Measurements from ENCODE around the gene GALNT18.

The GALNT18 gene

GRCh38 chr11:11414996-11415395 is 206.8 kb downstream of the GALNT18 start:
- H3K18ac ChIP-seq (ENCODE audit: low read length): no peak overlapping the region
- no peak overlapping the region for H3K23ac ChIP-seq (ENCODE audit: low read depth, low read length, poor library complexity)
- no peak overlapping the region for H4K8ac ChIP-seq (ENCODE audit: low read depth, low read length)
- H3K14ac ChIP-seq (ENCODE audit: low read length): no peak overlapping the region
- H3K36me3 ChIP-seq (replicated peaks in 1 of 2; ENCODE audit: control insufficient read depth in 2 of 2, insufficient read depth in 2 of 2, low read length in 2 of 2): no peaks in the 10 kb centered on the region
- no peak overlapping the region for H3K9ac ChIP-seq (ENCODE audit: low read depth, low read length, poor library complexity)
- no peak overlapping the region for H2BK120ac ChIP-seq (ENCODE audit: low read depth, low read length)
- H3K9me3 ChIP-seq (replicated peaks in 1 of 2; ENCODE audit: control insufficient read depth in 2 of 2, insufficient read depth in 1 of 2, low read depth in 1 of 2, low read length in 2 of 2): no peaks in the 10 kb centered on the region
- no peak overlapping the region for H3K4me3 ChIP-seq (ENCODE audit: low read length in 2 of 2)
- H3K4ac ChIP-seq (ENCODE audit: low read length): no peak overlapping the region
- H3K4me2 ChIP-seq (ENCODE audit: insufficient read depth, low read length, poor library complexity, severe bottlenecking): no peak overlapping the region
- H3K79me1 ChIP-seq (ENCODE audit: low read depth, low read length): no peaks in the 10 kb centered on the region
- H3K4me1 ChIP-seq (ENCODE audit: control insufficient read depth in 2 of 2, insufficient read depth in 1 of 2, low read depth in 1 of 2, low read length in 2 of 2): peaks cover 0 to 11% of the 10 kb centered on the region in 2 donors
- no CpG with 5 or more reads among the region's 7 CpGs for WGBS, 2 donors (ENCODE audit: extremely low coverage in 2 of 2, insufficient read length in 2 of 2, insufficient replicate concordance in 1 of 2)
- no peak overlapping the region for H2BK5ac ChIP-seq (ENCODE audit: low read length)
- peaks cover 0 to 2% (median 0%) of the 10 kb centered on the region in 3 experiments for H3K27me3 ChIP-seq (ENCODE audit: control insufficient read depth in 3 of 3, insufficient read depth in 3 of 3, low read depth in 1 of 3, low read length in 3 of 3)
- H2AFZ ChIP-seq (ENCODE audit: low read length): no peak overlapping the region
- no peak overlapping the region for H3K27ac ChIP-seq (replicated peaks; ENCODE audit: low read length)
- H2BK12ac ChIP-seq (ENCODE audit: low read length): no peak overlapping the region
- no peak for DNase-seq (ENCODE audit: low spot score)
- H2AK5ac ChIP-seq (ENCODE audit: low read depth, low read length): no peak overlapping the region
- H4K91ac ChIP-seq (ENCODE audit: low read depth, low read length, poor library complexity): no peak overlapping the region
- no peak overlapping the region for H2BK15ac ChIP-seq (ENCODE audit: low read length)

DNA sequence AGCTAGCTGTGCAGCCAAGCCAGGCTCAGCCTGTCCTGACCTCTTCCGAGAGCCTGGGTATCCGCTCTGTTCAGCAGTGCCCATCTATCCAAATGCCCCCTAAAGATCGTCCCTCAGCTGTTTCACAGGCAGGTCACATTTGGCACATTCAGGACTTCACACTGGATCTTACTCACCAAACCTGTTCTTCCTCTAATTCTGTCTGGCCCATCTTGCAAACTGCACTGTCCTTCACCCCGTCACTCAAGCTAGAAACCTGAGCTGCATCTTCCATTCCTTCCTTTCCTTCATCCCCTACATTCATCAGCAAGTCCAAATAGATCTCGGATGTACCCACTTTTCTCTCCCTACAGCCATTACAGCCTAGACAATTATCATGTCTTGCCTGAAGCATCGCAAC is 208.0 kb downstream of the GALNT18 start:
- no peak for DNase-seq (ENCODE audit: low spot score)
- no peak overlapping the region for H3K18ac ChIP-seq (ENCODE audit: low read length)
- no peak overlapping the region for H2BK12ac ChIP-seq (ENCODE audit: low read length)
- H3K9ac ChIP-seq (ENCODE audit: low read depth, low read length, poor library complexity): no peak overlapping the region
- H3K9me3 ChIP-seq (replicated peaks in 1 of 2; ENCODE audit: control insufficient read depth in 2 of 2, insufficient read depth in 1 of 2, low read depth in 1 of 2, low read length in 2 of 2): no peaks in the 10 kb centered on the region
- no peak overlapping the region for H2BK5ac ChIP-seq (ENCODE audit: low read length)
- peaks cover 0 to 2% (median 0%) of the 10 kb centered on the region in 3 experiments for H3K27me3 ChIP-seq (ENCODE audit: control insufficient read depth in 3 of 3, insufficient read depth in 3 of 3, low read depth in 1 of 3, low read length in 3 of 3)
- WGBS, 2 donors (ENCODE audit: extremely low coverage in 2 of 2, insufficient read length in 2 of 2, insufficient replicate concordance in 1 of 2): no CpG with 5 or more reads among the region's 6 CpGs
- no peaks in the 10 kb centered on the region for H3K79me1 ChIP-seq (ENCODE audit: low read depth, low read length)
- no peaks in the 10 kb centered on the region for H3K36me3 ChIP-seq (replicated peaks in 1 of 2; ENCODE audit: control insufficient read depth in 2 of 2, insufficient read depth in 2 of 2, low read length in 2 of 2)
- no peak overlapping the region for H3K14ac ChIP-seq (ENCODE audit: low read length)
- no peak overlapping the region for H2AK5ac ChIP-seq (ENCODE audit: low read depth, low read length)
- H3K4me3 ChIP-seq (ENCODE audit: low read length in 2 of 2): no peak overlapping the region
- no peak overlapping the region for H2BK120ac ChIP-seq (ENCODE audit: low read depth, low read length)
- no peak overlapping the region for H3K27ac ChIP-seq (replicated peaks; ENCODE audit: low read length)
- no peak overlapping the region for H3K23ac ChIP-seq (ENCODE audit: low read depth, low read length, poor library complexity)
- peaks cover 0 to 14% of the 10 kb centered on the region in 2 donors for H3K4me1 ChIP-seq (ENCODE audit: control insufficient read depth in 2 of 2, insufficient read depth in 1 of 2, low read depth in 1 of 2, low read length in 2 of 2)
- H2AFZ ChIP-seq (ENCODE audit: low read length): no peak overlapping the region
- no peak overlapping the region for H3K4ac ChIP-seq (ENCODE audit: low read length)
- H4K91ac ChIP-seq (ENCODE audit: low read depth, low read length, poor library complexity): no peak overlapping the region
- no peak overlapping the region for H2BK15ac ChIP-seq (ENCODE audit: low read length)
- H4K8ac ChIP-seq (ENCODE audit: low read depth, low read length): no peak overlapping the region
- no peak overlapping the region for H3K4me2 ChIP-seq (ENCODE audit: insufficient read depth, low read length, poor library complexity, severe bottlenecking)

DNA sequence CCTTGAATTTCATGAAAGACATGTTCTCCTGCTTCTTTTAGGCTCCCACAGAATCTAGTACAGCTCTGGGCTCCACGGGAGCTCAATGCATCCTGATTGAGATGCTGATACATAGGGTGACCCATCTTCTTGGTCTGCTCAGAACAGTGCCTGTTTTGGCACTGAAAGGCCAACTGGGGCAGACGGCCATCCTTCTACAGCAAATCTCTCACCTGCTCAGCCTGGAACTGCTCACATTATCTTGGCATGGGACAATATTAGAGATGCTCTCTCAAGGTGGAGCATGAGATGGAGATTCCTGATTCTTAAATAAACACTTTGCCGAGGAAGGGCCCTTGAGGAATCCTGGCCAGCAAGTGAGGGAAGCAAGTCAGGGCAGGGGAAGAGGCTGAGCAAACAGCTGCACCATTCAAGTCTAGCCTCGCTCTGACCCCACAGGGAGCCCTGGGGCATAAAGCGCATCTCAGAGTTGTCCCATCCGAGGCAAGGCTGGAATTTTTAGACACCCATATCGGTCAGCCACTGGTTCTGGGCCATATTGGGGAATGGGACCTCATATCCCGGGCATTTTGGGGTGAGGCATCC is 210.3 kb downstream of the GALNT18 start:
- H3K4me3 ChIP-seq (ENCODE audit: low read length in 2 of 2): no peak overlapping the region
- no peak overlapping the region for H4K8ac ChIP-seq (ENCODE audit: low read depth, low read length)
- no peak overlapping the region for H3K18ac ChIP-seq (ENCODE audit: low read length)
- no peaks in the 10 kb centered on the region for H3K27me3 ChIP-seq (ENCODE audit: control insufficient read depth in 3 of 3, insufficient read depth in 3 of 3, low read depth in 1 of 3, low read length in 3 of 3)
- H3K27ac ChIP-seq (replicated peaks; ENCODE audit: low read length): no peak overlapping the region
- no peak overlapping the region for H2AK5ac ChIP-seq (ENCODE audit: low read depth, low read length)
- H2BK15ac ChIP-seq (ENCODE audit: low read length): no peak overlapping the region
- H3K4me2 ChIP-seq (ENCODE audit: insufficient read depth, low read length, poor library complexity, severe bottlenecking): no peak overlapping the region
- peaks cover 0 to 12% of the 10 kb centered on the region in 2 donors for H3K4me1 ChIP-seq (ENCODE audit: control insufficient read depth in 2 of 2, insufficient read depth in 1 of 2, low read depth in 1 of 2, low read length in 2 of 2)
- H4K91ac ChIP-seq (ENCODE audit: low read depth, low read length, poor library complexity): no peak overlapping the region
- H3K4ac ChIP-seq (ENCODE audit: low read length): no peak overlapping the region
- no peaks in the 10 kb centered on the region for H3K79me1 ChIP-seq (ENCODE audit: low read depth, low read length)
- H2BK12ac ChIP-seq (ENCODE audit: low read length): no peak overlapping the region
- DNase-seq (ENCODE audit: low spot score): no peak
- no peak overlapping the region for H2BK120ac ChIP-seq (ENCODE audit: low read depth, low read length)
- no peak overlapping the region for H3K23ac ChIP-seq (ENCODE audit: low read depth, low read length, poor library complexity)
- no peak overlapping the region for H2AFZ ChIP-seq (ENCODE audit: low read length)
- whole genome bisulfite sequencing, 2 donors (ENCODE audit: extremely low coverage in 2 of 2, insufficient read length in 2 of 2, insufficient replicate concordance in 1 of 2): no CpG with 5 or more reads among the region's 8 CpGs
- H3K36me3 ChIP-seq (replicated peaks in 1 of 2; ENCODE audit: control insufficient read depth in 2 of 2, insufficient read depth in 2 of 2, low read length in 2 of 2): no peaks in the 10 kb centered on the region
- no peak overlapping the region for H2BK5ac ChIP-seq (ENCODE audit: low read length)
- no peak overlapping the region for H3K14ac ChIP-seq (ENCODE audit: low read length)
- no peak overlapping the region for H3K9ac ChIP-seq (ENCODE audit: low read depth, low read length, poor library complexity)
- H3K9me3 ChIP-seq (replicated peaks in 1 of 2; ENCODE audit: control insufficient read depth in 2 of 2, insufficient read depth in 1 of 2, low read depth in 1 of 2, low read length in 2 of 2): no peaks in the 10 kb centered on the region

- Histone ChIP-seq H3K4ac (ENCODE audit: low read length) (no peak overlapping the region), H3K23ac (ENCODE audit: low read depth, low read length, poor library complexity) (no peak overlapping the region), H2BK12ac (ENCODE audit: low read length) (no peak overlapping the region), H3K4me3 (ENCODE audit: low read length in 2 of 2) (no peak overlapping the region), H3K9me3 (replicated peaks in 1 of 2; ENCODE audit: control insufficient read depth in 2 of 2, insufficient read depth in 1 of 2, low read depth in 1 of 2, low read length in 2 of 2) (no peaks in the 10 kb centered on the region), H3K18ac (ENCODE audit: low read length) (no peak overlapping the region), H3K27ac (replicated peaks; ENCODE audit: low read length) (no peak overlapping the region), H2AFZ (ENCODE audit: low read length) (no peak overlapping the region), H3K4me1 (ENCODE audit: control insufficient read depth in 2 of 2, insufficient read depth in 1 of 2, low read depth in 1 of 2, low read length in 2 of 2) (peaks cover 0 to 10% of the 10 kb centered on the region in 2 donors), H4K91ac (ENCODE audit: low read depth, low read length, poor library complexity) (no peak overlapping the region), H3K36me3 (replicated peaks in 1 of 2; ENCODE audit: control insufficient read depth in 2 of 2, insufficient read depth in 2 of 2, low read length in 2 of 2) (no peaks in the 10 kb centered on the region), H3K4me2 (ENCODE audit: insufficient read depth, low read length, poor library complexity, severe bottlenecking) (no peak overlapping the region), H3K27me3 (ENCODE audit: control insufficient read depth in 3 of 3, insufficient read depth in 3 of 3, low read depth in 1 of 3, low read length in 3 of 3) (no peaks in the 10 kb centered on the region), H3K14ac (ENCODE audit: low read length) (no peak overlapping the region), H3K79me1 (ENCODE audit: low read depth, low read length) (no peaks in the 10 kb centered on the region), H3K9ac (ENCODE audit: low read depth, low read length, poor library complexity) (no peak overlapping the region), H2BK120ac (ENCODE audit: low read depth, low read length) (no peak overlapping the region), H4K8ac (ENCODE audit: low read depth, low read length) (no peak overlapping the region), H2BK15ac (ENCODE audit: low read length) (no peak overlapping the region), H2BK5ac (ENCODE audit: low read length) (no peak overlapping the region), H2AK5ac (ENCODE audit: low read depth, low read length) (no peak overlapping the region)
- WGBS, 2 donors (ENCODE audit: extremely low coverage in 2 of 2, insufficient read length in 2 of 2, insufficient replicate concordance in 1 of 2): no CpG with 5 or more reads among the region's 3 CpGs
- no peak for DNase-seq (ENCODE audit: low spot score)
Observed at GRCh38 chr11:11409901-11410300, 211.9 kb downstream of the GALNT18 start.

All from neuronal stem cell (in vitro differentiated cells).